Muscle of arm (tissue), 12 donors: Measurements from ENCODE around the gene TMEM198. TPM values are rescaled to one million over a fixed set of nuclear protein-coding genes. Genes with fewer than 3 reads are reported as not detected.

ENCODE experiments used
- DNase-seq: peaks from one replicate; pipeline ENCODE4 v3.0.0-alpha.2; 2013
- polyA plus RNA-seq, 12 donors: library from polyadenylated mRNA; unstranded; fragments of 120-200 nt; gene quantifications; one replicate each; pipeline ENCODE4 v1.2.1, GENCODE V29; 2013; ENCODE audit not compliant: insufficient read length in 12 of 12

Gene TMEM198
- polyA plus RNA-seq, 12 donors = 1.6 to 4.8 (median 2.4) TPM; not detected in 1

DNA sequence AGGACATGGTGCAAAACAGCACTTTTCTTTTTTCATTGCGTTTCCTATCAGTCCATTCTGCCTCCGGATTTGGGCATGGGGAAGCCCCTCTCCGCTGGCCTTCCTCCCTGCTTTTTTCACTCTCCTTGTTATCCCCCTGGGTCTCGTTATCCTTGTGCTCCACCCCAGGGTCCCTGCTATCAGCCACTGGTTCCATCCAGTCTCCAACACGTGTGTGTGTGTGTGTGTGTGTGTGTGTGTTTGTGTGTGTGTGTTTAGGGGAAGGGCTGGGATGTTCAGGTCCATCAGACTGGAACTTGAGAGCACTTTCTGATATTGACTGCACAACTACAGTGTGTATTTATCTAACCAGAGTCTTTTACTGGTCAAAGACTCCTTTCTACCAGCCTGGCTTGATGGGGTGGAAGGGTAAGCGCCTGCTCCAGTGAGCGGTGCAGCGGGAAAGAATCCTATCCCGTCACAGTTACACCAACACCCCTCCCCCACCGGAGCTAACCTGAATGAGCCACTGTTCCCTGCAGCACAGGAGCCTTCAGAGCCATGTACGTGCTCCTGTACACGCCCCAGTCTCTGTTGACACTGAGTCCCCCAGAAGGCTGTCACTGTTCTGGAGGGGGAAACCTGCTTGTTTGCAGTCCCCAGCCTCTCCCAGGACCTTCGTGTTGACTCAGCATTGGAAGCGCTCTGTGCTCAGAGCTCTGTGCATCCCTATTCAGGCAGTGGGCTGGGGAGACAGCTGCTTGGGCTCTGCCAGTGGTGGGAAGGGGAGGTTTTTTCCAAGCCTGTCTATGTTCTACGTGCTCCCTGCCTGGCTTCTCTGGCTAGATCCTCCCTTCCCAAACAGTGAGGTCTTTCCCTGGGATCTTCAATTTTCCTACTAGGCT lies 32.9 kb downstream of the TMEM198 start:
- no peak for DNase-seq

DNA sequence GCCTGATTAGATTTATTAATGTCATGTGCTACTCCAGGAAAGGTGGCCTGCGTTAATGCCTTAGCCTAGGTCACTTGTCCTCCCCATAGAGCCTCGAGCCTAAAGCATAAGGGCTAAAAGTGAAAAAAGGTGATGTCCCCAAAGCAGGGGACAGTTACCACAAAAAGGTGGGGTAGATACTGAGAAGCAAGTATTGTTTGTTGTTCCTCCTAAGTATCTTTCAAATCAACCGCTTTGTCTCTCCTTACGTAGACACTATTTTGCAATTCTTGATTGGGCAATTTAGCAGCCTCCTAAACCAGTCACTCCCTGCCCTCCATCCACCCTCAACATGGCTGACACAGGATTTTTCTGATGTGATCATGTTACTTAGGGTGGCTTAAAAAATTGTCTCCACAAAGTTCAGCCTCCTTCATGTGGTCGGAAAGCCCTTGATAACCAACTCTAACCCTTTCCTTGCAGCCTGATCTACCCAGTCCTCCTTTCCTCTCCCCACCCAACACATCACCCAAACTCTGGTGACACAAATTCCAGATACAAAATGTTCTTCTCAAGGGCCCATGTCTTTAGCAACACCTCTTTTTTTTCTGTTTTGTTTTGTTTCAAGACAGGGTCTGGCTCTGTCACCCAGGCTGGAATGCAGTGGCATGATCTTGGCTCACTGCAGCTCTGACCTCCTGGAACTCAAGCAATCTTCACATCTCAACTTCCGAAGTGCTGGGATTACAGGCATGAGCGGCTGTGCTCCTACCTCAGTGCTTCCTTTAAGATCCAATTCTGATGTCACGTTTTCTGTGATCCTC lies 35.2 kb downstream of the TMEM198 start:
- DNase-seq = no peak

- DNase-seq = no peak
These were observed 37.5 kb downstream of the TMEM198 start for GRCh38 chr2:219581346-219581745.

GRCh38 chr2:219591091-219591490 lies 47.3 kb downstream of the TMEM198 start:
- no peak for DNase-seq

- no peak for DNase-seq
These were observed 48.9 kb downstream of the TMEM198 start for GRCh38 chr2:219592736-219593135.

- no peak for DNase-seq
These were observed 49.3 kb downstream of the TMEM198 start for GRCh38 chr2:219593154-219593553.

GRCh38 chr2:219595256-219595655 lies 51.4 kb downstream of the TMEM198 start:
- DNase-seq = peak; percentile 74

GRCh38 chr2:219596954-219597551 lies 53.2 kb downstream of the TMEM198 start:
- peak; percentile 26 for DNase-seq

DNA sequence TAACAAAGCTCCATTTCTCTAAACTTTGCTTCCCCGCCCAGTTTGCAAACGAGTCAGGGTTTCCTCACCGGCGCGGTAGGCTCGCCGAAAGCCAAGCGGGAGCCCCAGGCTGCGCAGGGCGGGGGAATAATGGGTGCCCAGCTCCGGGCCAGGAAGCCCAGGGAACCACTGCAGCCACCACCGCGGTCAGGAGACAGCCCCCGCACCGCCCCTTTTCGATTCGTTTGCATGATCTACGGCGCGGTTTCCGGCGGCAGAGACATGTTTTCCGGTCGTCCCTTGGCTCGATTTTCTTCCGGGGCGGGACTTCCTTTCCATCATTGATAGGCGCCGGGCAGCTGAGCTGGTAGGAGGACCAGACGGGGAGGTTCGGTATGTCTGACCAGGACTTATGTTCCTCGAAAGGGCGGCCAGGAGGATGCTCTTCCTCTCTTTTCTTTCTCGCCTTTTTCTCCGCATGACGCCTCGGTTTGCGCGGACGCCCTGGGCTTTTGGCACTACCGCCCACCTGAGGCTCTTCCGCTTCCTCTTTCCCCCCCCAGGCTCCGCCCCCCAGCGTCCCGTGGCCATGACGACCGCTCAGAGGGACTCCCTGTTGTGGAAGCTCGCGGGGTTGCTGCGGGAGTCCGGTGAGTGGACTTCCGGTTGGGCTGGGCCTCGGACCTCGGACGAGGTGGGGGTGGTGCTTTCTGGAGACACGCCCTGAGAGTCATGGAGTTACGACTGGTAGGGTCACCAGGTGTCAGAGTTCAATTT lies 53.9 kb downstream of the TMEM198 start, which contains the start of gene STK11IP:
STK11IP (plus strand) TSS at position 306 of the 756 bp plus-strand sequence; CDS start at position 569, 263 bp downstream.
- DNase-seq = peak; percentile 98

GRCh38 chr2:219598308-219599078 lies 54.7 kb downstream of the TMEM198 start:
- no peak for DNase-seq

Other genes with a start within 250 kb of the TMEM198 start
- gene PTPRN, start 234.6 kb upstream of the TMEM198 start, polyA plus RNA-seq = under 1 TPM in 6 of 12 donors, not detected in 6; 0.17 to 0.44 (median 0.22) TPM
- not detected for gene RESP18, start 211.3 kb upstream of the TMEM198 start, polyA plus RNA-seq
- gene DNPEP, start 156.1 kb upstream of the TMEM198 start, polyA plus RNA-seq = 10 to 100 TPM in 11 of 12 donors, not detected in 1; 25.7 to 53.3 (median 34.3) TPM
- gene DES, start 125.7 kb upstream of the TMEM198 start, polyA plus RNA-seq = 1,000 to 10,000 TPM; 1,983 to 5,935 (median 4,188) TPM
- 100 to 1,000 TPM in 8 of 12 donors, 10 to 100 TPM in 4; 61.4 to 251 (median 156) TPM for gene SPEG, start 109.2 kb upstream of the TMEM198 start, polyA plus RNA-seq
- 10 to 100 TPM in 11 of 12 donors, not detected in 1; 18.5 to 82.8 (median 25.4) TPM for gene GMPPA, start 45.1 kb upstream of the TMEM198 start, polyA plus RNA-seq
- gene ASIC4, start 29.5 kb upstream of the TMEM198 start, polyA plus RNA-seq = 1 to 10 TPM in 1 of 12 donors, under 1 TPM in 9, not detected in 2; 0.24 to 1.1 (median 0.48) TPM
- 100 to 1,000 TPM in 1 of 12 donors, 10 to 100 TPM in 10, not detected in 1; 33.4 to 111 (median 41.4) TPM for gene CHPF, start 219 bp upstream of the TMEM198 start, polyA plus RNA-seq
- 100 to 1,000 TPM in 10 of 12 donors, 10 to 100 TPM in 1, not detected in 1; 93.2 to 179 (median 118) TPM for gene OBSL1, start 27.5 kb downstream of the TMEM198 start, polyA plus RNA-seq
- 1 to 10 TPM in 5 of 12 donors, under 1 TPM in 5, not detected in 2; 0.28 to 1.5 (median 0.97) TPM for gene INHA, start 28.3 kb downstream of the TMEM198 start, polyA plus RNA-seq
- 10 to 100 TPM in 11 of 12 donors, not detected in 1; 10.8 to 22.0 (median 14.2) TPM for gene STK11IP, start 53.8 kb downstream of the TMEM198 start, polyA plus RNA-seq
- gene SLC4A3, start 83.6 kb downstream of the TMEM198 start, polyA plus RNA-seq = 10 to 100 TPM in 4 of 12 donors, 1 to 10 TPM in 7, not detected in 1; 4.2 to 15.2 (median 7.8) TPM